Type B pancreatic cell (in vitro differentiated cells): ENCODE results near the gene NAA10. TPM values are rescaled to one million over a fixed set of nuclear protein-coding genes. Genes with fewer than 3 reads are reported as not detected.

Experiments used
- DNase-seq: peaks from one replicate; pipeline ENCODE4 v3.0.0; 2021; ENCODE audit warnings: mixed read lengths; ENCODE audit not compliant: unreplicated experiment; ENCODE audit errors: extremely low spot score
- H3K27ac Mint-ChIP-seq: 2 replicates; pipeline ENCODE4 v1.8.0; 2021; ENCODE audit warnings: mild to moderate bottlenecking, mixed read lengths
- H3K27me3 Mint-ChIP-seq: 2 replicates; pipeline ENCODE4 v1.8.0; 2021; ENCODE audit warnings: mixed read lengths
- H3K36me3 Mint-ChIP-seq: 2 replicates; pipeline ENCODE4 v1.8.0; 2021; ENCODE audit warnings: mixed read lengths
- H3K4me1 Mint-ChIP-seq: one replicate; pipeline ENCODE4 v1.8.0; 2021; ENCODE audit warnings: mixed read lengths; ENCODE audit not compliant: unreplicated experiment
- H3K4me3 Mint-ChIP-seq: 2 replicates; pipeline ENCODE4 v1.8.0; 2021; ENCODE audit warnings: mild to moderate bottlenecking, mixed read lengths
- H3K9me3 Mint-ChIP-seq: 2 replicates; pipeline ENCODE4 v1.8.0; 2021; ENCODE audit warnings: mixed read lengths
- total RNA-seq: library from RNA; stranded (reverse); gene quantifications from 2 replicates; pipeline ENCODE4 v1.2.1, GENCODE V29; 2021; ENCODE audit warnings: low replicate concordance
- TF ChIP-seq, protein P1 (sequence below): fragments of 200-600 bp; sonication (generic); conservative IDR thresholded peaks from 2 replicates; pipeline ENCODE4 v1.5.0; 2021; ENCODE audit warnings: antibody characterized with exemption, mild to moderate bottlenecking

Gene NAA10
- total RNA-seq, 1 donor from 2014 or later, result 82.7 TPM

DNA sequence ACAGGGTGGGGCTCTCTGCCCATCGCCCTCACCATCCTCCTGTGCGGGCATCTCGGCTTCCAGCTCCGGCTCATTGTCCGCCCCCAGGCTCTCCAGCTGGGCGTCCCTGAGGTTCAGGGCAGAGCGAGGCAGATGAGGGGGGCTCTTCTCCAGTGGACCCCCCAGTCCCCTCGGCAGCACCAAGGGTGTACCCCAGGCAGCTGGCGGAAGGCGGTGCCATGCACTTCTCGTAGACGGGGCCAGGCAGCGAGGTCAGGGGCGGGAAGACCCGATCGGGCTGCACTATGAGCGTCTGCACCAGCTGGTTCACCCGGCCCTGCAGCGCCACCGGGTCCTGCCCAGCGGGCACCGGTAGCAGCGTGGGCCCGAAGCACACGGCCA, 24.9 kb downstream of the NAA10 start:
- Mint-ChIP-seq H3K27ac (no peak overlapping the region), H3K36me3 (no peaks in the 10 kb centered on the region), H3K27me3 (no peaks in the 10 kb centered on the region), H3K4me3 (no peak overlapping the region), H3K4me1 (no peaks in the 10 kb centered on the region), H3K9me3 (no peaks in the 10 kb centered on the region)
- TF ChIP-seq, protein P1, sequence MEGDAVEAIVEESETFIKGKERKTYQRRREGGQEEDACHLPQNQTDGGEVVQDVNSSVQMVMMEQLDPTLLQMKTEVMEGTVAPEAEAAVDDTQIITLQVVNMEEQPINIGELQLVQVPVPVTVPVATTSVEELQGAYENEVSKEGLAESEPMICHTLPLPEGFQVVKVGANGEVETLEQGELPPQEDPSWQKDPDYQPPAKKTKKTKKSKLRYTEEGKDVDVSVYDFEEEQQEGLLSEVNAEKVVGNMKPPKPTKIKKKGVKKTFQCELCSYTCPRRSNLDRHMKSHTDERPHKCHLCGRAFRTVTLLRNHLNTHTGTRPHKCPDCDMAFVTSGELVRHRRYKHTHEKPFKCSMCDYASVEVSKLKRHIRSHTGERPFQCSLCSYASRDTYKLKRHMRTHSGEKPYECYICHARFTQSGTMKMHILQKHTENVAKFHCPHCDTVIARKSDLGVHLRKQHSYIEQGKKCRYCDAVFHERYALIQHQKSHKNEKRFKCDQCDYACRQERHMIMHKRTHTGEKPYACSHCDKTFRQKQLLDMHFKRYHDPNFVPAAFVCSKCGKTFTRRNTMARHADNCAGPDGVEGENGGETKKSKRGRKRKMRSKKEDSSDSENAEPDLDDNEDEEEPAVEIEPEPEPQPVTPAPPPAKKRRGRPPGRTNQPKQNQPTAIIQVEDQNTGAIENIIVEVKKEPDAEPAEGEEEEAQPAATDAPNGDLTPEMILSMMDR, result no peak
- no peak for DNase-seq

DNA sequence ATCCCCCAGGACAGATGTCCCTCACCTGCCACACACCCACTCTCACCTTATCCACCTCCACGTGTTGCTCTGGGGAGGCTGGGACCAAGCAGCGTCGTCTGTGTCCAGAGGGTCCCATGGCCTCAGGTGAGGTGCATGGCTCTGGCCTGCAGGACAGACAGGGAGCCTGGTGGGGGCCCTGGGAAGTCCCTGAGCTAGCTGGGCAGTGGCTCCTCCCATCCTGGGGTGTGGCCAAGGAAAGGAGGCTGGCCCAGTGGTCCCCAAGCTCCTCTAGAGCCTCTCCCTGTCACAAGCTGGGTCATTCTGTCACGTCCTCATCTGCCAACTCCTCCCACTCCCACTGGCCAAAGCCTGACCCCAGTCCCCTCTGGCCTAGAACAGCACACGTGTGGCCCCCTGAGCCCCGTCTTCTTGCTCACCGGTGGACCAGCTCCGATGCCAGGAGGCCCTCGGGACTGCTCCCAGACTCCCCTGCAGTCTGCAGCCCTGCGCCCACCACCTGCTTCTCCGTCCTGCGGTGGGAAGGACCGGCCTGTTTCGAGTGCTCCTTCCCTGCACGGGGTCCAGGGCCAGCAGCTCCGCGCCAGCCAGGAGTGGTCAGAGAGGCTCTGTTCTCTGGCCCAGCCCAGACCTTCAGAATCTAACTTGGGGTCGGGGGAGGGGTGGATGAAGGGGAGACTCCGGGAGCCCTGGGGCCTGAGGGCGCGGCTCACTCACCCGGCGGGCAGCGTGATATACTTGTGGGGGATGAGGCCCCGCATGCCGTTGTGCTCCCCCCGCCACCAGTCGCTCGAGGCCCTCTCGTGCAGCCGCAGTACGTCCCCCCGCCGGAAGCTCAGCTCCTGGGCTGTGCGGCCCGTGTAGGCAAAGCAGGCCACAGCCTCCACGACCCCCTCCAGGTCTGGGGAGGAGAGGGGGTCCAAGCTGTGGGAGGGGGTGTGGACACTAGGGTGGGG, 25.5 kb downstream of the NAA10 start:
- no peak for DNase-seq
- Mint-ChIP-seq H3K4me3 (no peak overlapping the region), H3K27ac (no peak overlapping the region), H3K9me3 (no peaks in the 10 kb centered on the region), H3K4me1 (no peaks in the 10 kb centered on the region), H3K36me3 (no peaks in the 10 kb centered on the region), H3K27me3 (no peaks in the 10 kb centered on the region)
- TF ChIP-seq, protein P1, result no peak

DNA sequence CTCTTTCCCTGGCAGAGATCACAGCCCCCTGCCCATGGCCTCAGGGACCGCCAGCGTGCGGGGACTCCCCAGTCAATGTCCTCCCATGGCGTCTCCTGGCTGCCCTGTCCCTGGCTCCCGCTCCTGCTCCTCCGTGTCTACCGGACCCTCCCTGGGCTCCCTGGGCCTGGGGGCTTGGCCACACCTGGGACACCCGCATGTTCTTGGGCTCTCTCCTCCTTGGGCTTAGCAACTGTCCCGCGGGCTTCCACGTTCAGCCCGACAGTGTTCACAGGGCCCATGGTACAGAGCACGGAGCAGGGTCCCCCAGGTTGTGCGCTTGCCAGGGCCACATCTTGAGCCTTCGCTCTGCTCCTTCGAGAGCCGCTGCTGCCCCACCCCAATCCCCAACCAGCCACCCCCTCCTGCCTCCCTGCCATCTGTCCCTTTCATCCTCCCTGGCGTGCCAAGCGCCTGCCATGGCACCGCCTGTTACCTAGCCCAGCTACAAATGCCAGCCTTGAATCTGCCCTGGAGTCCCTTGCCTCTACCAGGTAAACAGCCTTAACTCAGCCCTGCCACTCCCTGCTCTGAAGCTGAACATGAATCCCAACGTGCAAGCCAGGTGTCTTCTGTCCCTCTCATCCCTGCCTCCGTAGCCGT, 26.5 kb downstream of the NAA10 start:
- no peaks in the 10 kb centered on the region for H3K36me3 Mint-ChIP-seq
- H3K4me1 Mint-ChIP-seq, result no peaks in the 10 kb centered on the region
- TF ChIP-seq, protein P1, result no peak
- no peaks in the 10 kb centered on the region for H3K27me3 Mint-ChIP-seq
- no peak overlapping the region for H3K4me3 Mint-ChIP-seq
- H3K27ac Mint-ChIP-seq, result no peak overlapping the region
- no peaks in the 10 kb centered on the region for H3K9me3 Mint-ChIP-seq
- DNase-seq, result no peak

DNA sequence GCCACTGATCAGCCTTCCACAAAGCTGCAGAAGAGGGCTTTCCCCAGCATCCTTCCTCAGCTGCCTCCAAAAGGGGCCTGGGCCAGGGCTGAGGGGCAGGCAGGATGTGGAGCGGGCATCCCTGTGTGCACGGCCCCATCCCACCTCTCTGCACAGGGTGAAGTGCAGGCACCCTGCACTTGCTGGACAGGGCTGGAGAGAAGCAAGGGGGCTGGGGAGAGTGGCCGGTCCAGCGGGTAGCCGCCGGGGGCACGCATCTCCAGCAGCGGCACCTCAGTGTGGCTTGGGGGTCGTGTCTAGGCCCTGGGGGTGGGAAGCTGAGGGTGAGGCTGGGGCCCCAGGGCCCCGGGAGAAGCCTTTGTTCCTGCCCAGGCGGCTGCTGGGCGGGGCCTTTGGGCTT, 27.4 kb downstream of the NAA10 start:
- Mint-ChIP-seq H3K27me3 (no peaks in the 10 kb centered on the region), H3K27ac (no peak overlapping the region), H3K9me3 (no peaks in the 10 kb centered on the region), H3K4me1 (no peaks in the 10 kb centered on the region), H3K4me3 (no peak overlapping the region), H3K36me3 (no peaks in the 10 kb centered on the region)
- no peak for DNase-seq
- TF ChIP-seq, protein P1, result no peak

DNA sequence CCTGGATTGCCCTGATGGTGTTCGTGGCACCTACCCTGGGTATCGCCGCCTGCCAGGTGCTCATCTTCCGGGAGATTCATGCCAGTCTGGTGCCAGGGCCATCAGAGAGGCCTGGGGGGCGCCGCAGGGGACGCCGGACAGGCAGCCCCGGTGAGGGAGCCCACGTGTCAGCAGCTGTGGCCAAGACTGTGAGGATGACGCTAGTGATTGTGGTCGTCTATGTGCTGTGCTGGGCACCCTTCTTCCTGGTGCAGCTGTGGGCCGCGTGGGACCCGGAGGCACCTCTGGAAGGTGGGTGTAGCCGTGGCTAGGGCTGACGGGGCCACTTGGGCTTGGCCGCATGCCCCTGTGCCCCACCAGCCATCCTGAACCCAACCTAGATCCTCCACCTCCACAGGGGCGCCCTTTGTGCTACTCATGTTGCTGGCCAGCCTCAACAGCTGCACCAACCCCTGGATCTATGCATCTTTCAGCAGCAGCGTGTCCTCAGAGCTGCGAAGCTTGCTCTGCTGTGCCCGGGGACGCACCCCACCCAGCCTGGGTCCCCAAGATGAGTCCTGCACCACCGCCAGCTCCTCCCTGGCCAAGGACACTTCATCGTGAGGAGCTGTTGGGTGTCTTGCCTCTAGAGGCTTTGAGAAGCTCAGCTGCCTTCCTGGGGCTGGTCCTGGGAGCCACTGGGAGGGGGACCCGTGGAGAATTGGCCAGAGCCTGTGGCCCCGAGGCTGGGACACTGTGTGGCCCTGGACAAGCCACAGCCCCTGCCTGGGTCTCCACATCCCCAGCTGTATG, 28.5 kb downstream of the NAA10 start:
- H3K4me1 Mint-ChIP-seq, result no peaks in the 10 kb centered on the region
- no peak overlapping the region for H3K4me3 Mint-ChIP-seq
- no peak overlapping the region for H3K27ac Mint-ChIP-seq
- no peaks in the 10 kb centered on the region for H3K36me3 Mint-ChIP-seq
- no peak for DNase-seq
- H3K27me3 Mint-ChIP-seq, result no peaks in the 10 kb centered on the region
- no peaks in the 10 kb centered on the region for H3K9me3 Mint-ChIP-seq
- TF ChIP-seq, protein P1, result no peak
